Brain microvascular endothelial cell (primary cell): Measurements from ENCODE around the gene DHFR.

Experiments
- DNase-seq: peaks from one replicate; pipeline ENCODE4 v3.0.0-alpha.2; 2020
- H3K27ac ChIP-seq: fragments of 250-450 bp; sonication (Bioruptor Pico); 2 replicates; pipeline ENCODE4 v1.5.1; 2020; ENCODE audit warnings: mild to moderate bottlenecking, moderate library complexity
- H3K27me3 ChIP-seq: fragments of 250-450 bp; sonication (Bioruptor Pico); replicated peaks from 2 replicates; pipeline ENCODE4 v1.5.1; 2020; ENCODE audit warnings: mild to moderate bottlenecking
- H3K36me3 ChIP-seq: fragments of 250-450 bp; sonication (Bioruptor Pico); replicated peaks from 2 replicates; pipeline ENCODE4 v1.5.1; 2020; ENCODE audit warnings: mild to moderate bottlenecking
- H3K4me3 ChIP-seq: 2 replicates; pipeline ENCODE4 v1.5.1; 2011; ENCODE audit warnings: low read depth, mild to moderate bottlenecking, control low read depth, low read length, moderate library complexity
- CTCF ChIP-seq: IDR thresholded peaks from 2 replicates; pipeline ENCODE4 v1.5.1; 2011; ENCODE audit warnings: low read depth, mild to moderate bottlenecking, moderate library complexity, low read length, control low read depth, inconsistent platforms; ENCODE audit errors: missing control alignments
- in situ Hi-C: cut with HindIII; loops from 2 replicates; pipeline ENCODE4 v1.10.0; 2017; ENCODE audit warnings: low sequenced_read_pairs, low pct_ligation_motif_present

Gene DHFR

GRCh38 chr5:80607832-80608231, 47.0 kb downstream of the DHFR start:
- no peak for DNase-seq
- no peak overlapping the region for H3K27ac ChIP-seq
- H3K4me3 ChIP-seq, result no peak overlapping the region
- no peaks in the 10 kb centered on the region for H3K36me3 ChIP-seq
- in situ Hi-C loops, result no loop called here
- H3K27me3 ChIP-seq, result no peaks in the 10 kb centered on the region
- no peak for TF ChIP-seq CTCF

- no peak for DNase-seq
- Histone ChIP-seq H3K27ac (no peak overlapping the region), H3K36me3 (no peaks in the 10 kb centered on the region), H3K4me3 (no peak overlapping the region), H3K27me3 (no peaks in the 10 kb centered on the region)
- in situ Hi-C loops, result no loop called here
- TF ChIP-seq CTCF, result no peak
Measured at GRCh38 chr5:80607343-80607742, 47.4 kb downstream of the DHFR start.

- in situ Hi-C loops, result no loop called here
- H3K4me3 ChIP-seq, result no peak overlapping the region
- H3K36me3 ChIP-seq, result no peaks in the 10 kb centered on the region
- no peak for TF ChIP-seq CTCF
- H3K27ac ChIP-seq, result no peak overlapping the region
- H3K27me3 ChIP-seq, result no peaks in the 10 kb centered on the region
- DNase-seq, result no peak
Measured at GRCh38 chr5:80600943-80601693, 53.7 kb downstream of the DHFR start.

- TF ChIP-seq CTCF, result no peak
- H3K36me3 ChIP-seq, result no peaks in the 10 kb centered on the region
- no peak overlapping the region for H3K4me3 ChIP-seq
- H3K27me3 ChIP-seq, result no peaks in the 10 kb centered on the region
- H3K27ac ChIP-seq, result no peak overlapping the region
- DNase-seq, result no peak
- in situ Hi-C loops, result no loop called here
Measured at GRCh38 chr5:80597500-80597899, 57.3 kb downstream of the DHFR start.

GRCh38 chr5:80594810-80595209, 60.0 kb downstream of the DHFR start:
- no peaks in the 10 kb centered on the region for H3K36me3 ChIP-seq
- DNase-seq, result no peak
- TF ChIP-seq CTCF, result no peak
- no peaks in the 10 kb centered on the region for H3K27me3 ChIP-seq
- H3K27ac ChIP-seq, result no peak overlapping the region
- in situ Hi-C loops, result no loop called here
- H3K4me3 ChIP-seq, result no peak overlapping the region

- no peak for TF ChIP-seq CTCF
- no peaks in the 10 kb centered on the region for H3K36me3 ChIP-seq
- no peak overlapping the region for H3K27ac ChIP-seq
- no peaks in the 10 kb centered on the region for H3K27me3 ChIP-seq
- in situ Hi-C loops, result no loop called here
- no peak overlapping the region for H3K4me3 ChIP-seq
- no peak for DNase-seq
Measured at GRCh38 chr5:80592761-80593160, 62.0 kb downstream of the DHFR start.
